ENCODE data around the gene VENTX. TPM values are rescaled to one million over a fixed set of nuclear protein-coding genes. Genes with fewer than 3 reads are reported as not detected.

Gene VENTX
- total RNA-seq, 1 donor from 2014 or later, result not detected

DNA sequence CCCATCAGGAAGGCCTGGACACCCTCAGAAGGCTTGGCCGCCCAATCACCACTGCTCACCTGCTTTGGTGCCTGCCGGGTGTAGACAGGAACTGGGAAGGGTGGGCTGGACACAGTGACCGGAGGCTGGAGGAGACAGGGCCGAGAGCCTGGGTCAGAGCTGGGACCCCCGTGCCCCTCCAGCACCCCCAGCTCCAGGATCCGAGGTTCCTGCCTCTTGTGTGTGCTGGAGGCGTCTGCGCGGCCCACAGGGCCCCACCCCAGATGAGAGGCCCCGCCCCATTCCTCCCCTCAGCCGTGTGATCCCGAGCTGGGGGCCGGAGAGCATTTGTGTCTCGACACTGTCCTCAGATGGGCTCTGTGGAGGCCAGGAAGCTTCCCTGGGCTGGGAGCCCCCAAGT, 29.6 kb downstream of the VENTX start:
- no peaks in the 10 kb centered on the region for H3F3A ChIP-seq (ENCODE audit: low read depth)
- TF ChIP-seq, protein P1, sequence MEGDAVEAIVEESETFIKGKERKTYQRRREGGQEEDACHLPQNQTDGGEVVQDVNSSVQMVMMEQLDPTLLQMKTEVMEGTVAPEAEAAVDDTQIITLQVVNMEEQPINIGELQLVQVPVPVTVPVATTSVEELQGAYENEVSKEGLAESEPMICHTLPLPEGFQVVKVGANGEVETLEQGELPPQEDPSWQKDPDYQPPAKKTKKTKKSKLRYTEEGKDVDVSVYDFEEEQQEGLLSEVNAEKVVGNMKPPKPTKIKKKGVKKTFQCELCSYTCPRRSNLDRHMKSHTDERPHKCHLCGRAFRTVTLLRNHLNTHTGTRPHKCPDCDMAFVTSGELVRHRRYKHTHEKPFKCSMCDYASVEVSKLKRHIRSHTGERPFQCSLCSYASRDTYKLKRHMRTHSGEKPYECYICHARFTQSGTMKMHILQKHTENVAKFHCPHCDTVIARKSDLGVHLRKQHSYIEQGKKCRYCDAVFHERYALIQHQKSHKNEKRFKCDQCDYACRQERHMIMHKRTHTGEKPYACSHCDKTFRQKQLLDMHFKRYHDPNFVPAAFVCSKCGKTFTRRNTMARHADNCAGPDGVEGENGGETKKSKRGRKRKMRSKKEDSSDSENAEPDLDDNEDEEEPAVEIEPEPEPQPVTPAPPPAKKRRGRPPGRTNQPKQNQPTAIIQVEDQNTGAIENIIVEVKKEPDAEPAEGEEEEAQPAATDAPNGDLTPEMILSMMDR (IDR thresholded peaks at IDR 0.05), result no peak
- TF ChIP-seq EZH2phosphoT487 (IDR thresholded peaks at IDR 0.05), result no peak
- no peak for TF ChIP-seq EZH2 (IDR thresholded peaks at IDR 0.05)
- H3K4me1 ChIP-seq, result peaks cover 3% of the 10 kb centered on the region
- H3K27me3 ChIP-seq, result peaks cover 20% of the 10 kb centered on the region
- H3K9me3 ChIP-seq (ENCODE audit: low read depth), result no peaks in the 10 kb centered on the region
- no peaks in the 10 kb centered on the region for H3K79me2 ChIP-seq (ENCODE audit: low read depth)
- H3K4me3 ChIP-seq, result no peak overlapping the region
- no peak overlapping the region for H3K27ac Mint-ChIP-seq
- DNase-seq (ENCODE audit: low spot score), result no peak
- H3K9me3 Mint-ChIP-seq, result no peaks in the 10 kb centered on the region
- H3K4me1 Mint-ChIP-seq, result peaks cover 18% of the 10 kb centered on the region
- no peak overlapping the region for H3K4me2 ChIP-seq
- H3K27me3 Mint-ChIP-seq (ENCODE audit: insufficient read depth, low read depth), result peaks cover 10% of the 10 kb centered on the region
- H3K9ac ChIP-seq, result no peak overlapping the region
- H4K20me1 ChIP-seq (ENCODE audit: low read depth), result no peaks in the 10 kb centered on the region
- H3K36me3 ChIP-seq, result no peaks in the 10 kb centered on the region
- no peak overlapping the region for H3K4me3 Mint-ChIP-seq
- H3K36me3 Mint-ChIP-seq, result no peaks in the 10 kb centered on the region
- no peak overlapping the region for H3K27ac ChIP-seq
- no peak overlapping the region for H2AFZ ChIP-seq (replicated peaks)

DNA sequence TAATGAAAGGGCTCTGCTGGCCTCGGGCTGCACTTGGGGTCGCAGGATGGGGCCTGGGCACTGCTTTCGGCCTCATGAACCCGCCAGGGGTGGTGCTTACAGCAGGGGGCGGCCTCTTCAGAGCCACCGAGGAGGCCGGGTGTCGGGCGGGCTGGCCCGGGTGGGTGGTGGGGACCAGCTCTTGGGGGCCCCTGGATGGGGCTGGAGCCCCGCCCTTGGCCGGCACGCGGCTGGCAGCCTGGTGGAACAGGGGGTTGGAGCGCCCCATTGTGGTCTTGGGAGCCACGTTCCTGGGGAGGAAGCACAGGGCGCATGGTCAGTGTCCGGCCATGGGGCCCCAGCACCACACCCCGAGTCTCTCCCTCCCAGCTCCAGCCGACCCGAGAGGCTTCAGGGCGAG, 30.2 kb downstream of the VENTX start:
- Mint-ChIP-seq H3K27ac (no peak overlapping the region), H3K4me1 (peaks cover 14% of the 10 kb centered on the region), H3K4me3 (no peak overlapping the region), H3K36me3 (no peaks in the 10 kb centered on the region), H3K27me3 (ENCODE audit: insufficient read depth, low read depth) (peaks cover 8% of the 10 kb centered on the region), H3K9me3 (no peaks in the 10 kb centered on the region)
- no peak for DNase-seq (ENCODE audit: low spot score)
- H3K4me1 ChIP-seq, result no peaks in the 10 kb centered on the region
- H3K79me2 ChIP-seq (ENCODE audit: low read depth), result no peaks in the 10 kb centered on the region
- no peak overlapping the region for H3K9ac ChIP-seq
- TF ChIP-seq EZH2 (IDR thresholded peaks at IDR 0.05) (no peak), EZH2phosphoT487 (IDR thresholded peaks at IDR 0.05) (no peak)
- TF ChIP-seq, protein P1 (IDR thresholded peaks at IDR 0.05), result no peak
- peaks cover 14% of the 10 kb centered on the region for H3K27me3 ChIP-seq
- no peaks in the 10 kb centered on the region for H4K20me1 ChIP-seq (ENCODE audit: low read depth)
- H2AFZ ChIP-seq (replicated peaks), result no peak overlapping the region
- no peaks in the 10 kb centered on the region for H3K9me3 ChIP-seq (ENCODE audit: low read depth)
- no peaks in the 10 kb centered on the region for H3F3A ChIP-seq (ENCODE audit: low read depth)
- no peak overlapping the region for H3K4me3 ChIP-seq
- no peak overlapping the region for H3K27ac ChIP-seq
- H3K4me2 ChIP-seq, result no peak overlapping the region
- H3K36me3 ChIP-seq, result no peaks in the 10 kb centered on the region

DNA sequence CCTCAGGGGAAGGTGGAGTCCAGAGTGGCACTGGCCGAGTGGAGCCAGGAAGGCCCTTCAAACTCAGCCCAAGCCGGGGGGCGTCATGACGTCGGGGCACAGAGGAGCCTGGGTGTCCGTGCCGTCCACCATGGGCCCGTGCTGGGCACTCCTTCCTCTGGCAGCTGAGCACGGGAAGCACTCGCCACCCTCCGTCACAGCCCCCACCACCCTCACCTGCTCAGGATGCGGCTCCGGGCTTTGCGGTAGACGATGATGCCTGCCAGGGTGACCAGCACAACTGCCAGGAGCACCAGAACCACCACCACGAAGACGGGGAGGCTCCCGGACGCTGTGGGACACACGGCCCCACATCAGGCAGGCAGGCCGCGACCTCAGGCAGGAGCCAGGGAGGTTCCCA, 30.9 kb downstream of the VENTX start:
- Mint-ChIP-seq H3K4me1 (peaks cover 8% of the 10 kb centered on the region), H3K27me3 (ENCODE audit: insufficient read depth, low read depth) (peaks cover 4% of the 10 kb centered on the region), H3K4me3 (no peak overlapping the region), H3K27ac (no peak overlapping the region), H3K36me3 (no peaks in the 10 kb centered on the region), H3K9me3 (no peaks in the 10 kb centered on the region)
- H3K4me3 ChIP-seq, result no peak overlapping the region
- no peaks in the 10 kb centered on the region for H3F3A ChIP-seq (ENCODE audit: low read depth)
- no peaks in the 10 kb centered on the region for H3K9me3 ChIP-seq (ENCODE audit: low read depth)
- no peak for DNase-seq (ENCODE audit: low spot score)
- H3K36me3 ChIP-seq, result no peaks in the 10 kb centered on the region
- no peaks in the 10 kb centered on the region for H3K79me2 ChIP-seq (ENCODE audit: low read depth)
- peaks cover 7% of the 10 kb centered on the region for H3K27me3 ChIP-seq
- no peaks in the 10 kb centered on the region for H3K4me1 ChIP-seq
- no peak overlapping the region for H3K9ac ChIP-seq
- TF ChIP-seq, protein P1 (IDR thresholded peaks at IDR 0.05), result no peak
- TF ChIP-seq EZH2phosphoT487 (IDR thresholded peaks at IDR 0.05), result no peak
- no peak for TF ChIP-seq EZH2 (IDR thresholded peaks at IDR 0.05)
- no peaks in the 10 kb centered on the region for H4K20me1 ChIP-seq (ENCODE audit: low read depth)
- no peak overlapping the region for H3K27ac ChIP-seq
- H2AFZ ChIP-seq (replicated peaks), result no peak overlapping the region
- no peak overlapping the region for H3K4me2 ChIP-seq

Measured in neural progenitor cell (in vitro differentiated cells).